Fibroblast of skin of right quadriceps (primary cell): ENCODE results near the gene ANXA9.
A peak's percentile ranks its signal among the peaks of the same experiment; 100 is the strongest.

Experiments used
- DNase-seq: peaks from one replicate; pipeline ENCODE4 v3.0.0-alpha.2; 2013

Gene ANXA9

GRCh38 chr1:151005729-151006319 is 23.7 kb downstream of the ANXA9 start:
- DNase-seq = no peak

GRCh38 chr1:151006327-151007052 is 24.4 kb downstream of the ANXA9 start, which contains the start of gene MINDY1:
Gene MINDY1 (minus strand): TSS chr1:151006902. CDS start chr1:151002617, 4,285 bp downstream.
- DNase-seq = peak; percentile 80

GRCh38 chr1:151007853-151008243 is 25.8 kb downstream of the ANXA9 start:
- no peak for DNase-seq

GRCh38 chr1:151008244-151009205 is 26.4 kb downstream of the ANXA9 start, which contains the start of gene PRUNE1:
Gene PRUNE1 (plus strand): TSS chr1:151008449. CDS start chr1:151008633, 184 bp downstream.
- DNase-seq = peak; percentile 95

- DNase-seq = peak; percentile 48
These were observed 27.1 kb downstream of the ANXA9 start for GRCh38 chr1:151009206-151009587.

GRCh38 chr1:151009674-151010345 is 27.7 kb downstream of the ANXA9 start:
- DNase-seq = no peak

GRCh38 chr1:151010346-151010726 is 28.2 kb downstream of the ANXA9 start:
- DNase-seq = no peak

- DNase-seq = no peak
These were observed 29.2 kb downstream of the ANXA9 start for GRCh38 chr1:151011154-151011850.

- DNase-seq = no peak
These were observed 30.8 kb downstream of the ANXA9 start for GRCh38 chr1:151012684-151013471.

- no peak for DNase-seq
These were observed 31.4 kb downstream of the ANXA9 start for GRCh38 chr1:151013518-151013917.

- peak; percentile 55 for DNase-seq
These were observed 42.6 kb downstream of the ANXA9 start for GRCh38 chr1:151024540-151025146.

- DNase-seq = no peak
These were observed 44.4 kb downstream of the ANXA9 start for GRCh38 chr1:151026460-151026859.

- DNase-seq = no peak
These were observed 50.1 kb downstream of the ANXA9 start for GRCh38 chr1:151032164-151032563.

- DNase-seq = no peak
These were observed 53.1 kb downstream of the ANXA9 start for GRCh38 chr1:151035167-151035566.

- DNase-seq = no peak
These were observed 54.3 kb downstream of the ANXA9 start, which contains the start of gene BNIPL for GRCh38 chr1:151036356-151036755. Gene BNIPL (plus strand): TSS chr1:151036586. CDS start chr1:151036726, 140 bp downstream.

GRCh38 chr1:151037032-151037431 is 54.9 kb downstream of the ANXA9 start:
- DNase-seq = no peak

- no peak for DNase-seq
These were observed 57.4 kb downstream of the ANXA9 start for GRCh38 chr1:151039521-151039920.

- DNase-seq = no peak
These were observed 61.1 kb downstream of the ANXA9 start for GRCh38 chr1:151043163-151043562.
